ENCODE data around the gene EML1.

Gene EML1

GRCh38 chr14:99852578-99852977, 59.4 kb downstream of the EML1 start:
- TF ChIP-seq CTCF (IDR thresholded peaks at IDR 0.05; ENCODE audit: extremely low read depth, missing control alignments) = no peak
- DNase-seq (ENCODE audit: low spot score) = no peak

- TF ChIP-seq CTCF (IDR thresholded peaks at IDR 0.05; ENCODE audit: extremely low read depth, missing control alignments) = no peak
- no peak for DNase-seq (ENCODE audit: low spot score)
Measured at GRCh38 chr14:99853206-99853605, 60.0 kb downstream of the EML1 start.

GRCh38 chr14:99854831-99855230, 61.6 kb downstream of the EML1 start:
- TF ChIP-seq CTCF (IDR thresholded peaks at IDR 0.05; ENCODE audit: extremely low read depth, missing control alignments) = no peak
- no peak for DNase-seq (ENCODE audit: low spot score)

GRCh38 chr14:99855271-99855670, 62.1 kb downstream of the EML1 start:
- no peak for DNase-seq (ENCODE audit: low spot score)

GRCh38 chr14:99857551-99857950, 64.3 kb downstream of the EML1 start:
- TF ChIP-seq CTCF (IDR thresholded peaks at IDR 0.05; ENCODE audit: extremely low read depth, missing control alignments) = no peak

More at GRCh38 chr14:99855271-99855670, 62.1 kb downstream of the EML1 start:
- TF ChIP-seq CTCF (IDR thresholded peaks at IDR 0.05; ENCODE audit: extremely low read depth, missing control alignments) = no peak

GRCh38 chr14:99860219-99860618, 67.0 kb downstream of the EML1 start:
- TF ChIP-seq CTCF (IDR thresholded peaks at IDR 0.05; ENCODE audit: extremely low read depth, missing control alignments) = no peak
- no peak for DNase-seq (ENCODE audit: low spot score)

More at GRCh38 chr14:99857551-99857950, 64.3 kb downstream of the EML1 start:
- no peak for DNase-seq (ENCODE audit: low spot score)

- no peak for TF ChIP-seq CTCF (IDR thresholded peaks at IDR 0.05; ENCODE audit: extremely low read depth, missing control alignments)
- DNase-seq (ENCODE audit: low spot score) = no peak
Measured at GRCh38 chr14:99862136-99862535, 68.9 kb downstream of the EML1 start.

Data from GM20000 (cell line).